Measurements from ENCODE around the gene PIAS4. TPM values are rescaled to one million over a fixed set of nuclear protein-coding genes. Genes with fewer than 3 reads are reported as not detected.

Gene PIAS4
- total RNA-seq, 3 donors from 2014 or later, result 9.4 to 17.0 (median 15.7) TPM

DNA sequence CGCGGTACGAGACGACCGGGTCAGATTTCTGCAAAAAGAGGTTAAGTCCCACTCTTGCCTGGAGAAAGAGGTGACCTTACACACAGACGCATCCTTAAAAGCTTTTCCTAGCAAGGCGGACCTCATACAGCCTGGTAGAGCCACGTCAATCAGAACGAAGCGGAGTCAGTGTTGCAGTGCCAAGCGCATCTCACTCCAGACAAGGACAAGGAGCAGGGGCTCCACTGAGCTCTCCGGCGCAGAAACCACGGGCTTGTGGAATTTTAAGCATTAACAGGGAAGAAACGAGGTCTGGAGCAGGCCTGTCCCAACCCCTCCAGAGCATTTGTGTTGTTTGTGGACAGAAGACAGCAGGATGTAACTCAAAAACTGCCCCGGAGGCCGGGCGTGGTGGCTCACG, 29.4 kb upstream of the PIAS4 start:
- Histone ChIP-seq H3K36me3 (peaks cover 42% of the 10 kb centered on the region), H3K27ac (no peak overlapping the region), H3K4me3 (no peak overlapping the region), H3K27me3 (no peaks in the 10 kb centered on the region), H3K4me1 (peaks cover under 1 to 6% of the 10 kb centered on the region in 2 donors), H3K9me3 (no peaks in the 10 kb centered on the region)
- intact Hi-C loops (cut with DNase I; ENCODE audit: low total_unique reads), result no loop called here
- TF ChIP-seq, protein P1, sequence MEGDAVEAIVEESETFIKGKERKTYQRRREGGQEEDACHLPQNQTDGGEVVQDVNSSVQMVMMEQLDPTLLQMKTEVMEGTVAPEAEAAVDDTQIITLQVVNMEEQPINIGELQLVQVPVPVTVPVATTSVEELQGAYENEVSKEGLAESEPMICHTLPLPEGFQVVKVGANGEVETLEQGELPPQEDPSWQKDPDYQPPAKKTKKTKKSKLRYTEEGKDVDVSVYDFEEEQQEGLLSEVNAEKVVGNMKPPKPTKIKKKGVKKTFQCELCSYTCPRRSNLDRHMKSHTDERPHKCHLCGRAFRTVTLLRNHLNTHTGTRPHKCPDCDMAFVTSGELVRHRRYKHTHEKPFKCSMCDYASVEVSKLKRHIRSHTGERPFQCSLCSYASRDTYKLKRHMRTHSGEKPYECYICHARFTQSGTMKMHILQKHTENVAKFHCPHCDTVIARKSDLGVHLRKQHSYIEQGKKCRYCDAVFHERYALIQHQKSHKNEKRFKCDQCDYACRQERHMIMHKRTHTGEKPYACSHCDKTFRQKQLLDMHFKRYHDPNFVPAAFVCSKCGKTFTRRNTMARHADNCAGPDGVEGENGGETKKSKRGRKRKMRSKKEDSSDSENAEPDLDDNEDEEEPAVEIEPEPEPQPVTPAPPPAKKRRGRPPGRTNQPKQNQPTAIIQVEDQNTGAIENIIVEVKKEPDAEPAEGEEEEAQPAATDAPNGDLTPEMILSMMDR (IDR thresholded peaks at IDR 0.05), result no peak
- TF ChIP-seq POLR2AphosphoS5 (IDR thresholded peaks at IDR 0.05) (no peak), POLR2A (IDR thresholded peaks at IDR 0.05) (no peak)
- DNase-seq (ENCODE audit: low spot score in 2 of 2), result no peak

GRCh38 chr19:3979289-3979673, 28.3 kb upstream of the PIAS4 start:
- Histone ChIP-seq H3K4me3 (no peak overlapping the region), H3K9me3 (no peaks in the 10 kb centered on the region), H3K4me1 (peaks cover 10 to 15% of the 10 kb centered on the region in 2 donors), H3K36me3 (peaks cover 45% of the 10 kb centered on the region), H3K27me3 (no peaks in the 10 kb centered on the region), H3K27ac (no peak overlapping the region)
- intact Hi-C loops (cut with DNase I; ENCODE audit: low total_unique reads), result no loop called here
- DNase-seq (ENCODE audit: low spot score in 2 of 2), result peak in 1 of 2 donors; percentile 27
- no peak for TF ChIP-seq POLR2AphosphoS5 (IDR thresholded peaks at IDR 0.05)
- TF ChIP-seq, protein P1 (IDR thresholded peaks at IDR 0.05), result no peak

DNA sequence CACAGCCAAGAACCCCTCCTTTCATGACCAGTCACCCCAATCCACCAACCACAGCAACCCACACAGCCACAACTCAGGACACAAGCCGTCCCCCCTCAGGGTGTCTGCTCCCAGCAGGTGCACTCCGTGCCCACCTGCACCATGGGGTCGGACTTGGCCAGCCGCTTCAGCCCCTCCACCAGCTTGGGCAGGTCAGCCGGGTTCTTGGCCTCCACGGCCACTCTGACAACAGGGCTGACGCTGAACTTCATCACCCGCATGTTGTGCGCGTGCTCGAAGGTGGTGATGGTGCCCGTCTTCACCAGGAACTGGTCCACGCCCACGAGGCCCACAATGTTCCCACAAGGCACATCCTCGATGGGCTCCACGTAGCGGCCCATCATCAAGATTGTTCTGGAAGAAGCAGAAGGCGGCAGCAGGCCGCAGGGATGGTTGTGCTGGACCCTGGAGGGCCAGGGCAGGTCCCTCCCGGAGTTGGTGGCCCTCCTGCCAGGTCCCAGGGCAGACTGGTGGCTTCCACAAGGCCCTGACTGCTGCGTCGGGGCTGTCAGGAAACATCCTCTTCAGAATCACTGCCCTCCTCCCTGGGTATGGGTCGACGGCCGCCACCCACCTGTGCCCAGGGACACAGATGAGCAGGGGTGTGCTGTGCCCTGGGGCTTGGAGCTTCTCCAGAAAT, 27.7 kb upstream of the PIAS4 start:
- TF ChIP-seq, protein P1 (IDR thresholded peaks at IDR 0.05), result no peak
- TF ChIP-seq POLR2AphosphoS5 (IDR thresholded peaks at IDR 0.05) (peak in 1 of 3 donors; percentile 11), POLR2A (IDR thresholded peaks at IDR 0.05) (no peak)
- Histone ChIP-seq H3K27me3 (no peaks in the 10 kb centered on the region), H3K36me3 (peaks cover 45% of the 10 kb centered on the region), H3K4me1 (peaks cover 10 to 15% of the 10 kb centered on the region in 2 donors), H3K4me3 (no peak overlapping the region), H3K9me3 (no peaks in the 10 kb centered on the region), H3K27ac (no peak overlapping the region)
- DNase-seq (ENCODE audit: low spot score in 2 of 2), result peak in 1 of 2 donors; percentile 22
- intact Hi-C loops (cut with DNase I; ENCODE audit: low total_unique reads), result loop anchor here (5.0 kb wide), 1 partner anchor 82 kb away; no protein-coding TSS in a partner anchor

GRCh38 chr19:3980353-3981251, 26.9 kb upstream of the PIAS4 start:
- TF ChIP-seq POLR2A (IDR thresholded peaks at IDR 0.05) (no peak), POLR2AphosphoS5 (IDR thresholded peaks at IDR 0.05) (no peak)
- TF ChIP-seq, protein P1 (IDR thresholded peaks at IDR 0.05), result no peak
- Histone ChIP-seq H3K4me1 (peaks cover 10 to 16% of the 10 kb centered on the region in 2 donors), H3K9me3 (no peaks in the 10 kb centered on the region), H3K27ac (peak overlapping the region; percentile 19 to 29), H3K4me3 (no peak overlapping the region), H3K36me3 (peaks cover 45% of the 10 kb centered on the region), H3K27me3 (no peaks in the 10 kb centered on the region)
- intact Hi-C loops (cut with DNase I; ENCODE audit: low total_unique reads), result loop anchor here (5.0 kb wide), 1 partner anchor 82 kb away; no protein-coding TSS in a partner anchor
- peak in 1 of 2 donors; percentile 20 for DNase-seq (ENCODE audit: low spot score in 2 of 2)
